Stimulated activated naive CD8-positive, alpha-beta T cell treated with anti-CD3 and anti-CD28 coated beads, Interleukin-15, amount 100 ng/mL, for 72 hours (primary cell): Measurements from ENCODE around the gene SKOR1.
A peak's percentile ranks its signal among the peaks of the same experiment; 100 is the strongest.

Experiments
- ATAC-seq: fragments of 150-1000 bp; cut with Tn5 transposase; 2 replicates; pipeline ENCODE4 v1.10.0; 2021; ENCODE audit warnings: mild to moderate bottlenecking, moderate library complexity
- DNase-seq, 2 donors: peaks; one replicate each; pipeline ENCODE4 v3.0.0; 2021 to 2022
- H3K27ac Mint-ChIP-seq, 2 donors: one replicate each; pipeline ENCODE4 v1.8.0; 2022; ENCODE audit warnings: mild to moderate bottlenecking in 2 of 2, mixed read lengths in 2 of 2, moderate library complexity in 2 of 2
- H3K27me3 Mint-ChIP-seq: one replicate; pipeline ENCODE4 v1.8.0; 2022; ENCODE audit warnings: mixed read lengths
- H3K4me1 Mint-ChIP-seq: one replicate; pipeline ENCODE4 v1.8.0; 2022; ENCODE audit warnings: mild to moderate bottlenecking, mixed read lengths
- H3K4me3 Mint-ChIP-seq, 2 donors: one replicate each; pipeline ENCODE4 v1.8.0; 2022; ENCODE audit warnings: mild to moderate bottlenecking in 2 of 2, mixed read lengths in 2 of 2, moderate library complexity in 1 of 2
- H3K9me3 Mint-ChIP-seq, 2 donors: one replicate each; pipeline ENCODE4 v1.8.0; 2022; ENCODE audit warnings: mixed read lengths in 2 of 2

The SKOR1 gene, protein sequence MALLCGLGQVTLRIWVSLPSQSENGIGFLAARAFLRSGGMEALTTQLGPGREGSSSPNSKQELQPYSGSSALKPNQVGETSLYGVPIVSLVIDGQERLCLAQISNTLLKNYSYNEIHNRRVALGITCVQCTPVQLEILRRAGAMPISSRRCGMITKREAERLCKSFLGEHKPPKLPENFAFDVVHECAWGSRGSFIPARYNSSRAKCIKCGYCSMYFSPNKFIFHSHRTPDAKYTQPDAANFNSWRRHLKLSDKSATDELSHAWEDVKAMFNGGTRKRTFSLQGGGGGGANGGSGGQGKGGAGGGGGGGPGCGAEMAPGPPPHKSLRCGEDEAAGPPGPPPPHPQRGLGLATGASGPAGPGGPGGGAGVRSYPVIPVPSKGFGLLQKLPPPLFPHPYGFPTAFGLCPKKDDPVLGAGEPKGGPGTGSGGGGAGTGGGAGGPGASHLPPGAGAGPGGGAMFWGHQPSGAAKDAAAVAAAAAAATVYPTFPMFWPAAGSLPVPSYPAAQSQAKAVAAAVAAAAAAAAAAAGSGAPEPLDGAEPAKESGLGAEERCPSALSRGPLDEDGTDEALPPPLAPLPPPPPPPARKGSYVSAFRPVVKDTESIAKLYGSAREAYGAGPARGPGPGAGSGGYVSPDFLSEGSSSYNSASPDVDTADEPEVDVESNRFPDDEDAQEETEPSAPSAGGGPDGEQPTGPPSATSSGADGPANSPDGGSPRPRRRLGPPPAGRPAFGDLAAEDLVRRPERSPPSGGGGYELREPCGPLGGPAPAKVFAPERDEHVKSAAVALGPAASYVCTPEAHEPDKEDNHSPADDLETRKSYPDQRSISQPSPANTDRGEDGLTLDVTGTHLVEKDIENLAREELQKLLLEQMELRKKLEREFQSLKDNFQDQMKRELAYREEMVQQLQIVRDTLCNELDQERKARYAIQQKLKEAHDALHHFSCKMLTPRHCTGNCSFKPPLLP

DNA sequence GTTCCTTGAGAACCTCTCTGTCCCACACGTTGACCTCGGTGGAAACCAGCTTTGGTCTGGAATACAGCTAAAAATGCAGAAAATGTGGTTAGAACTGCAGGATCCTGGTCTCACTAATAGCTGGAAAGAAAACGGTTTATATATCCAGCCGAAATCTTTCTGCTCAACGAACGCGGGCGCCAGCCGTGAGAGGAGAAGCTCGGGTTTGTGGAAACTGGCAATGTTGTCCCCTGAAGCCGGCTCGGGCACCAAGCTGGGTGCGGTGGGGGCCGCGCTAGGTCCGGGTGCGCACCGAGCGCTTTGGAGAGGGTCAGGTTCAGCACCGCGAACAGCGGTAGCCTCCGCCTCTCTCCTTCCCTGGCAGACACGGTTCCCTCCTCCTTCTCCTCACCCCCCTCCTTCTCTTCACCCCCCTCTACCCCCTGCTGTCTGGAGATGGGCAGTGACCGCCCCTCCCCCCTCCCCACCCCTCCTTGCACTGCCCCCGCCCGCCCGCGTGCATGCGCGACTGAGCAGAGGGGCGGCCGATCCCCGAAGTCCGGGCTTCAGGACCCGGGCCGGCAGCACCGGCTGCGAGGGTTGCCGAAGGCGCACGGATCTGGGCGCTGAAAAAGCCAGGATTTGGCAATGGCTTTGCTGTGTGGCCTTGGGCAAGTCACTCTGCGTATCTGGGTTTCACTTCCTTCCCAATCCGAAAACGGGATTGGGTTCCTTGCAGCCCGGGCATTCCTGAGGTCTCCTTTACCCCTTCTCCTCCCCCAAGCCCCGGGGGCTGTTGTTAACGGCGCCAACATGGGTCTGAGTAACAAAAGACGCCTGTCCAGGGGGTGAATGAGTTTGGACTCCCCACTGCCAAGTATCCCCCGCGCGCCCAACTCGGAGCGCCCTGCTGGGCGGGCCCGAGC is at the start of gene SKOR1:
TSS of gene SKOR1 (plus strand) at position 534 of the 905 bp plus-strand sequence. CDS start at position 628, 94 bp downstream.
- no peak for ATAC-seq
- DNase-seq, result peak in 1 of 2 donors; percentile 29
- H3K27ac Mint-ChIP-seq, result no peak within 1 kb of the TSS
- H3K4me3 Mint-ChIP-seq, result peak within 1 kb of the TSS; percentile 62 to 66
- H3K9me3 Mint-ChIP-seq, result no peaks in the 10 kb centered on the region
- H3K27me3 Mint-ChIP-seq, result peaks cover 90% of the 10 kb centered on the region
- peaks cover 78% of the 10 kb centered on the region for H3K4me1 Mint-ChIP-seq

DNA sequence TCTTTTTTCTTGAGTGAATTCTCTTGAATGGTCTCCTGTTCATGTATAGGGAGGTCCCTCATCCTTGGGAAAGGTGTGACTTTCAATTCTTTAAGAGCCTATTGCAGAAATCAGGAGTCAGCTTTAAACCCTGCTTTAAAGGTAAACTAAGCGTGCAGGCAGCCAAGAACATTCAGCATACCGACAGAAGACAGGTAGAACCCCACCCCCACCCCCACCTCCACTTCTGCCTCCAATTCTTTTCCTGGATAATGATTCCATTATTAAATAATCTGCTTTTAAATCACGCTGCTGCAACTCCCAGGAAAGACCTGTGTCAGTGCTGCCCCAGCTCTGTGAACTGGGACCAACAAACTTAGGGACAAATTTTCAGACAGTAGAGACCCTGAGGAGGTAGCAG is 49.3 kb upstream of the SKOR1 start:
- DNase-seq, result no peak
- Mint-ChIP-seq H3K27ac (no peak overlapping the region), H3K27me3 (no peaks in the 10 kb centered on the region), H3K9me3 (no peaks in the 10 kb centered on the region), H3K4me1 (no peaks in the 10 kb centered on the region), H3K4me3 (no peak overlapping the region)
- ATAC-seq, result no peak

DNA sequence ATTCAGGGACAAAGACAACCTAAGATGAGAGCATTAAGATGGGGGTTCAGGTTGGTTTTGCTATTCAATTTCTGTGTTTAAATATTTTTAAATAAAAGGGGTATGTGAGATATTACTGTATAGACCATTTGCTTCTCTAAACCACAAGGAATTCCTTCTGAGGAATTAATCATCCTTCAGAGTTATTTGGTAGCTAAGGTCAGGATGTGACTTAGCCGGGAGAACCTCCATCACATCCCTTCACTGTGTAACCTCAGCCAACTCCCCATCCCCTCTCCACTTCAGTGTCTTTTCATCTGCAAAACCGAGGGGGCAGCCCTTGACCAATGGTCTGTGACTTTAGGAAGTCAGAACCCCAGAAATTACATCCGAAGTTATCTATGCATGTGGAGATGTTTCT is 48.7 kb upstream of the SKOR1 start:
- H3K4me3 Mint-ChIP-seq, result no peak overlapping the region
- H3K4me1 Mint-ChIP-seq, result no peaks in the 10 kb centered on the region
- no peak overlapping the region for H3K27ac Mint-ChIP-seq
- DNase-seq (no peak), ATAC-seq (no peak)
- H3K9me3 Mint-ChIP-seq, result no peaks in the 10 kb centered on the region
- H3K27me3 Mint-ChIP-seq, result no peaks in the 10 kb centered on the region

DNA sequence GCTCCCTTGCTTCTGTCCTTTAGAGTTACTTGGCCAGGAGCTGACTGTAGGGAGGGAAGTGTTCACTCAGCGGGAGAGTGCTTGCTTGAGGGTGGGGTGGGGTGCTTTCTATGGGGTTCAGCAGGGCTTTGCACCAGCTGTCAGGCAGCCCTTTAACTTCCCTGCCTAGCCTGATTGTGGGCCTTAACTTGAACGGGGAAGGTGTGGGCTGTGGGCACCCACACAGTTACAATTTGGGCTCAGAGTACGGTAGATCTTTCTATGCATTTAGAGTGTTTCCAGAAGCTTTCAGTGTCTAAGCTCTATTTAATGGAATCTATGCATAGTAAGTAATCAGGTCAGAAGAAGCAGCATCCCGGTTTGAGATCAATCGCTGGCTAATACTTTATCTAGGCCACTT is 48.2 kb upstream of the SKOR1 start:
- H3K27ac Mint-ChIP-seq, result no peak overlapping the region
- no peaks in the 10 kb centered on the region for H3K9me3 Mint-ChIP-seq
- no peaks in the 10 kb centered on the region for H3K27me3 Mint-ChIP-seq
- ATAC-seq (no peak), DNase-seq (no peak)
- H3K4me3 Mint-ChIP-seq, result no peak overlapping the region
- no peaks in the 10 kb centered on the region for H3K4me1 Mint-ChIP-seq

GRCh38 chr15:67777773-67778172 is 47.5 kb upstream of the SKOR1 start:
- ATAC-seq, result no peak
- Mint-ChIP-seq H3K27ac (no peak overlapping the region), H3K9me3 (no peaks in the 10 kb centered on the region), H3K4me3 (no peak overlapping the region), H3K27me3 (no peaks in the 10 kb centered on the region), H3K4me1 (peaks cover 3% of the 10 kb centered on the region)
- DNase-seq, result no peak

DNA sequence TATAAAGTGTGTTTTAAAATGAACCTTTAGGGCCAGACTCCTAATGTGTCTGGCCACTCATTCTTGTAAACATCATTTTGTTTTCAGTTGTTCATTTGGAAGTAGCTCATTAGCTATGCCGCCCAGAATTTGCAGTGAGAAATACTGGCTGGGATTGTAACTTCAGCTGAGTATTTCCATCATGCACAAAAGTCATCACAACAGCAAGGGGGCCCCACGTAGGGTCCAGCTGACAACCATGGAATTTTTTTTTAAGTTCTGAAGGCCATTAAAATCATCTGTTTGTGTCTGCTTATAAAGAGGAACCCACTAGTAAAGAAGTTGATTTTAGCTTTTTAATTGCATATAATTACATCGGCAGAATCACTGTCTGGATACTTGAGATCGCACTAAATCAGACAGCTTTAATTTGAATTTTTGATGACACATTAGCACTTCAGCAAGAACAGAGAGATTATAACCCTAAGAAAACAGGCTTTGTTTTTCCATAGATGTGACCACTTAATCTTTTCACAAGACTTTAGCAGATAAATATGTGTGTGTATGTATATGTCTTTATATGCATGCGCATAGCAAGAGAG is 46.3 kb upstream of the SKOR1 start:
- ATAC-seq (no peak), DNase-seq (no peak)
- Mint-ChIP-seq H3K27me3 (no peaks in the 10 kb centered on the region), H3K9me3 (no peaks in the 10 kb centered on the region), H3K4me1 (peaks cover 16% of the 10 kb centered on the region), H3K27ac (no peak overlapping the region), H3K4me3 (no peak overlapping the region)

DNA sequence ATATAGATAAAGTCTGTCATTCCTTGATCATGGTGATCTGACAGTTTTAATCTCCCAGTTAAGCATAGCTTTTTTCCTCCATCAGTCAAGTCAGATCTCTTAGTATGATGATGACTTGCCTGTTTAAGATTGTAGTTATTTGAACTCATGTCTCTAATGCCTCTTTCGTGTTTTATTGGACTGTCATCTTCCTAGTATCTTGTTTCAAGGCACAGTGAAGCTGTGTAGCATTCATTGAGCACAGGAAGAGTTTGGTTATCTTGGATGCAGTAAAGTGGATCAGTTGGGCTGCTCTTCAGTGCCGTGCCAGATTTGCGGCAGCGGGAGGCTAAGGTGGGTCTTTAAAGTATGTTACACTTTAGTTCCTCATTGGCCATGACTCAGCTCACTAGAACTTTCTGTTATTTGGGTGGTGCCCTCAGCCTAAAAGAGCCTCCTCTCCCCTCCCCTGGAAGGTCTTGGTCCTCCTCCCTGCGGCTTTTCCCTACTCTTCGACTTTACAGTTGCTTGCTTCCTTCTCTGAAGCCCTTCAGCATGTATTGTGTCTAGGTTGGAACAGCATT is 45.7 kb upstream of the SKOR1 start:
- DNase-seq (no peak), ATAC-seq (no peak)
- Mint-ChIP-seq H3K27ac (no peak overlapping the region), H3K4me3 (no peak overlapping the region), H3K4me1 (peaks cover 21% of the 10 kb centered on the region), H3K27me3 (no peaks in the 10 kb centered on the region), H3K9me3 (no peaks in the 10 kb centered on the region)

DNA sequence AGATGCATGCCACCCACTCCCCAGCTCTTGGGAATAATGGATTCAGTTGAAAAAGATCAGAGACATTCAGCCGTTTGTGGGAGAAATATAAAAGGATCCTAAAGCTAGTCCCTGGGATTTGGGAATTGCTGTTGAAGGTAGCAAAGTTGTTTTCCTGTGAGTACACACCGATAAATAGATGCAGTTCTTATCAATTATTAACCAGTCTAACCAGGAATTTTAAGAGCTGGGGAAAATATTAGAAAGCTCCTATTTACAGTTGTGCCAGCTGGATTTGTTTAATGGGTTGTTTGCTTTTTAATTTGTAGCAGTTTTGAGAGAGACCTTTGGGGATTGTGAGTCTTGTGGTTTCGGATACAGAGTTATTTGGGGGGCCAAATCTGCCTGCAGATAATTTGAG is 44.2 kb upstream of the SKOR1 start:
- no peak overlapping the region for H3K27ac Mint-ChIP-seq
- no peak for ATAC-seq
- no peak overlapping the region for H3K4me3 Mint-ChIP-seq
- no peak for DNase-seq
- H3K4me1 Mint-ChIP-seq, result peaks cover 27% of the 10 kb centered on the region
- H3K27me3 Mint-ChIP-seq, result no peaks in the 10 kb centered on the region
- no peaks in the 10 kb centered on the region for H3K9me3 Mint-ChIP-seq

GRCh38 chr15:67781907-67782690 is 43.2 kb upstream of the SKOR1 start:
- DNase-seq, result no peak
- no peaks in the 10 kb centered on the region for H3K9me3 Mint-ChIP-seq
- peaks cover 27% of the 10 kb centered on the region for H3K4me1 Mint-ChIP-seq
- no peak overlapping the region for H3K27ac Mint-ChIP-seq
- H3K4me3 Mint-ChIP-seq, result no peak overlapping the region
- H3K27me3 Mint-ChIP-seq, result no peaks in the 10 kb centered on the region
- no peak for ATAC-seq

DNA sequence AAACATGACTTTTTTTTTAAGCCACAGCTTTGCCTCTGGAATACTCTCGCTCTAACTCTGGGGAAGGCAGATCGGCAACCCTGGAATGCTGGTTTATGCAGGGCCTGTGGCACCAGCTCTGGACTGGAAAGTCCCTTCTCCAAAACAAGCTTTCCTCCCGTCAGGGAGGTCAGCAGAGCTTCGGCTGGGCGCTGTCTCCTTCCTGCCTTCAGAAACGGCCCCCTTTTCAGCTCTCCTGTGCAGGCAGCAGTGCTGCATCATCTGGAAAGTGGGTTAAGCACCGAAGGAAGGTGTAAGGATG is 42.7 kb upstream of the SKOR1 start:
- no peak overlapping the region for H3K4me3 Mint-ChIP-seq
- H3K9me3 Mint-ChIP-seq, result no peaks in the 10 kb centered on the region
- no peak overlapping the region for H3K27ac Mint-ChIP-seq

DNA sequence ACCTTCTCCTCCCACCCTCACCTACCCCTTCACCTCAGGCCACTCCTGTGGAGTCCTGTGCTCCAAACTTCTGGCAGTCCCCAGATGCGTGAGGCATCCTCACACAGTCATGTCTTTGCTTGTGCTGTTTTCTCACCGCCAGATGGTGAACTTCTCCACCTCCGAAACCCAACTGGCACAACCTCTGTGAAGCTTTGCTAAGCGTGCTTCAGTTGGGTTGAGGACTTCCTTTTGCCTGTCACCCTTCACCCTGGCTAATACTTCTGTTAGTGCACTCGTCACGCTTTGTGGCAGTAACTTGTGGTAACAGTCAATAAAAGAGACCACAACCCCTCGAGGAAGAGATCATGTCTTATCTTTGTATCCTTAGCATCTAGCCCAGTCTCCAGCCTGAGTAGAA is 42.0 kb upstream of the SKOR1 start:
- Mint-ChIP-seq H3K27ac (peak overlapping the region; percentile 50 to 55), H3K4me3 (peak overlapping the region; percentile 7 to 23), H3K4me1 (peaks cover 27% of the 10 kb centered on the region), H3K9me3 (no peaks in the 10 kb centered on the region), H3K27me3 (no peaks in the 10 kb centered on the region)
- peak; percentile 98 for ATAC-seq
- peak; percentile 30 to 70 for DNase-seq

More for the DNA sequence above, 42.7 kb upstream of the SKOR1 start:
- ATAC-seq (no peak), DNase-seq (no peak)
- peaks cover 27% of the 10 kb centered on the region for H3K4me1 Mint-ChIP-seq
- no peaks in the 10 kb centered on the region for H3K27me3 Mint-ChIP-seq

GRCh38 chr15:67784090-67784781 is 41.1 kb upstream of the SKOR1 start:
- ATAC-seq (no peak), DNase-seq (no peak)
- Mint-ChIP-seq H3K27me3 (no peaks in the 10 kb centered on the region), H3K27ac (no peak overlapping the region), H3K4me3 (no peak overlapping the region), H3K4me1 (peaks cover 27% of the 10 kb centered on the region), H3K9me3 (no peaks in the 10 kb centered on the region)

DNA sequence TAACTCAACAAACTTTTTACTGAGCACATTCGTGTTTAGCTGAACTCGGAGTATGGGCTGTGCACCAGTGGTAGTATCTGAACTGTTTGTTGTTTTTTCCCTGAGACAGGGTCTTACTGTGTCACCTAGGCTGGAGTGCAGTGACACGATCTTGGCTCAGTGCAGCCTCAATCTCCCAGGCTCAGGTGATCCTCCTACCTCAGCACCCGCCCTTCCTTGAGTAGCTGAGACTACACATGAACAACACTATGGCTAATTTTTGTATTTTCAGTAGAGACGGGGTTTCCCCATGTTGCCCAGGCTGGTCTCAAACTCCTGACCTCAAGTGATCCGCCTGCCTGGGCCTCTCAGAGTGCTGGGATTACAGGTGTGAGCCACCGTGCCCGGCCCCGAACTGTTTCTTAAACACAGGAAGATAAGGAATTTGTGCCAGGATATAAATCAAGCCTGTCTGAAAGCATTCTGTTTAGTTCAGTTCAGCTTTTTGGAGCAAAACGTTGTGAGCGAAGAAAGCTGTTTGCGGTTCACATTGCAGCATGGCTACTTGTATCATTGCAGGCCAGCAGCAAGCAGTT is 40.4 kb upstream of the SKOR1 start:
- no peak for DNase-seq
- Mint-ChIP-seq H3K4me1 (peaks cover 27% of the 10 kb centered on the region), H3K9me3 (no peaks in the 10 kb centered on the region), H3K4me3 (no peak overlapping the region), H3K27me3 (no peaks in the 10 kb centered on the region), H3K27ac (no peak overlapping the region)
- no peak for ATAC-seq
